ENCODE results near the gene POFUT2.
A peak's percentile ranks its signal among the peaks of the same experiment; 100 is the strongest.

POFUT2 gene

DNA sequence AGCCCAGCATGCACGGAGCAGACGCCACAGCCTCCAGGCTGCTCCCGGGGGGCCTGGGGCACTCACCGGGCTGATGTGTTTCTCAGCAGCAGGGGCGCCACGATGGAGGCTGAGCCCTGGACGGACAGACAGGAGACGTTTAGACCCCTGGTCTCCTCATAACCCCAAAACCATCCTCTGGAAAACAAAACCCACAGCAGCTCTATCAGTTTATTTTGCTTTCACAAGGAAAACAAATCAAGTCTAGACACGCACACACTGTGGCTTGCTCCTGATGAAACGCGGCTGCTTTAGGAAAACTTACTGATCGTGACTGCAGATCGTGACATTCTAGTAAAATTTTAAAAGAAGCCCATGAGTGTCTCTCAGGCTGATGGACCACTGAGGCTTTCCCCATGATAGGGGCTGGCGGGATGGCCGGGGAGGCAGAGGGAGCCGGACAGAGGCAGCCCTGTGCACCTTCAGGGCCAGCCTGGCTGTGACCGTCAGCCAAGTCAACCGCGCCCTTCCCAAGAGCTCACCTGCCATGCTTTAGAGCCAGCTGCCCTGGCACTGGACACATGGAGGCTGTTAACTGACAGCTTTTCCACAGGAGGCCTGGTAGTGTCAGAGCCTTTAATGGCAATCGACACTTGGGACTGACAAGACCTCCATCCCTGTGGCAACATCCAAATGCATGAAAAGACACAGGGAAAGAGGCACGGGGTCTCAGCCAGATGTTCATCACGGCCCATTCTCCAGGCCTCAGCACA lies 5.2 kb downstream of the POFUT2 start:
- DNase-seq (ENCODE audit: low read depth) = no peak

- DNase-seq (ENCODE audit: low read depth) = no peak
Observed at GRCh38 chr21:45281411-45282282, 6.0 kb downstream of the POFUT2 start.

DNA sequence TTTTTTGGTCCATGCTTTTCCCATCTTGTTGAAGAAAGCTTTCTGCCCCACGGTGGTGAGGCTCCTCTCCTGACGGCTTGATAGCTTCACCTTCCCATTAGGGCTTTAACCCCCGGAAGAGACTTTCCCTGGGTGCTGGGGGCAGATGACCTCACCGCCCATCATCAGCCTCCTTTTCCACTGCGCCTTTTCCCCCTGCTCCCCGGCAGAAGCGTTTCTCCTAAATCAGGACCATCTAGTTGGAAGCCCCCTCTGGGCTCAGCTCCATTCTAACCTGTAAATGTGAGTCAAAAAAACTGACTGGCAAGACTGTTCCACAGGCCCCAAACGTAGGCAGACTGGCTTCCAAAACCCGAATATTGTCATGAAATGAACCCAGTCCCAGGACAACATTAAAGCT lies 6.7 kb downstream of the POFUT2 start:
- DNase-seq (ENCODE audit: low read depth) = no peak

- no peak for DNase-seq (ENCODE audit: low read depth)
Observed at GRCh38 chr21:45280178-45280821, 7.4 kb downstream of the POFUT2 start.

GRCh38 chr21:45279446-45280177 lies 8.1 kb downstream of the POFUT2 start:
- no peak for DNase-seq (ENCODE audit: low read depth)

DNA sequence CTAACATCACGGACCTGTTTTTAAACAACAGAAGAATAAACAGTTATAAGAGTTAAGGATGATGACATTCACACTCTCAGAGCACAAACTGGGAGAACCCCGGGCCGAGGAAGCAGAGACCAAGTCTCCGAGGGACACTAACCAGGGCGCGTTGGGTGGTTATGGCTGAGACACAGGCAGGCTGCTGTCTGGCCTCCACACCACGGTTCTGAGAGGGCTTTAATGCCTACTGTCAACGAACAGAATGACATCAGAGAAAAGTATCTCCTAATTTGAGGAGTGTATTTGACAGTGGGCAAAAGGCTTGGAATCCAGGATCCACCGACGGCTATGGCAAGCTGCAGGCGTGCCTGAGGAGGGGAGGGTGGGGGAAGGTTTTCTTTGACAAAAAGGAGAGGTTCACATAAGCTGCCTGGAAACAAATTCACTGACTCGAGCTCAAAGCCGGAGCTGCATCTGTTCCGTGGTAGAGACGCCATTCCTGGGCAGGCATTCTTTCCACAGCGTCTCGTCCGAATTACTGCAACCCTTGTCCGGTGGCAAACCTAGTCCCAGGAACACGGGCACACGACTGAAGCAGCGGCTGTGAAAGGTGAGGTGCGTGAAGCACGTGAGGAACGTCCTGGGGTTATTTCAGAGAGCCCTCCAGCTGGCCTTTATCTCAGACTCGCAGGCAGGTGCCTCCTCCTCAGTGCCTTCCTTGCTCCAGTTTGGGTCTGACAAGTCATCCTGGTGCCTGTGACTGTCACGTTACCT lies 9.4 kb downstream of the POFUT2 start:
- DNase-seq (ENCODE audit: low read depth) = no peak

DNA sequence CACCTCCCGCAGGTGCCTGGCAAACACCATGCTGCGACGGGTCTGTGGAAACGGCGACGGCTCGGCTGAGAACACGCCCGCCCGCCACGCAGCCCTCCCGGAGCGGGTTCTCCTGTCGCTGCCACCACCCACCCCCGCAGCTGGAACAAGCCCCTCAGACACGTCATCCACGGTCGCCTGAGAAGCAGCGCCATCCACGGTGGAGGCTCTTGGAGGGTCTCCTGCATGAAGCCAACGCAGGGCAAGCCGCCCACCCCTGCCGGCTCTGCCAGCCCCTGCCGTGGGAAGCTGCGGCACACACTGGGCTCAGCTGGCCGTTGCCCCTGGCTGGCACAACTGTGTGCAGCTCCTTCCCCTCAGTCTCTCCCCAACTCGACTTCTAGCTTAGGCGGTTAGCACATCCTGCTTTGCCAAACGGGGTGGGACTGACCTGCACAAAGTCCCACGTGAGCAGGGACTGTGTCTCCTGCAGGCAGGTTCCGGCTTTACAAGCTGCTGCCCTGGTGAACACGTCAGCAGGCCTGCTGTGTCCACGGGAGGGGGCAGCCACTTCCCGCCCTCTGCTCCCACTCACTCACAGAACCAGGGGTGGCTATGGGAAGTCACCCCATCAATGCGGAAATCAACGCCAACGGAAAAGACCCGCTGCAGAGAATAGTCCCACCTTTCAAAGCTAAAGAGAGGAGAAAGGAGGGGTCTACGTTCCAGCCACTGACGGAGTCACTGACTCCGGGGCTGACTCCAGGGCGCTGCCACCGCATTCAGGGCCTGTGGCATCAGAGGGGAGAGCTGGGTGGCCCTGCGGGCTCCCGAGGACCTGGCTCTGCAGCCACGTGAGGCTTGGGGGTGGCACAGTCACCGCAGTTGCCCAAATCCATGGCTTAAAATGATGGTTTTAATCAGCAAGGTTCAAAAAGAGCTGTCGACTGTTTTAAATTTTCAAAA lies 10.3 kb downstream of the POFUT2 start:
- no peak for DNase-seq (ENCODE audit: low read depth)

GRCh38 chr21:45276596-45276995 lies 11.1 kb downstream of the POFUT2 start:
- no peak for DNase-seq (ENCODE audit: low read depth)

DNA sequence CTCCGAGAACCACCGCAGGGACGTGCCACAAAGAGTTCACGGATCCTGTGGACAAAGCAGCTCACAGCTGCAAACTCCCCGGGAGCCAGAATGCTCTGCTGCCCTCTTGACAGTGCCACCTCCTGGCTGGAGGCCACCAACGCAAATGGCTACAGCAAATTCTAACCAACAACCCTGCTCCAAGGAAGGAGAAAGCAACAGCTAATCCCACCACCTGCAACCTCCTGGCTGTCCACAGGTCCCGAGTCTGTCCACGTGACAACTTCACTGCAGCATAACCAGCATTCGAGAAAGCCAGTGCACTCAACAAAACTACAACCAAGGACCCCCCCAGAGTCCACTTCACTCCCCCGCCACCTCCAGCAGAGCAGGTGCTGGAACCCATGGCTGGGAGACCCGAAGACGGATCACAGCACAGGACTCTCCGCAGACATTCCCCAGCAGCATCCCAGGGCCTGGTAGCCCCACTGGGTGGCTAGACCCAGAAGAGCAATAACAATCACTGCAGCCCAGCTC lies 17.3 kb downstream of the POFUT2 start:
- no peak for DNase-seq (ENCODE audit: low read depth)

DNA sequence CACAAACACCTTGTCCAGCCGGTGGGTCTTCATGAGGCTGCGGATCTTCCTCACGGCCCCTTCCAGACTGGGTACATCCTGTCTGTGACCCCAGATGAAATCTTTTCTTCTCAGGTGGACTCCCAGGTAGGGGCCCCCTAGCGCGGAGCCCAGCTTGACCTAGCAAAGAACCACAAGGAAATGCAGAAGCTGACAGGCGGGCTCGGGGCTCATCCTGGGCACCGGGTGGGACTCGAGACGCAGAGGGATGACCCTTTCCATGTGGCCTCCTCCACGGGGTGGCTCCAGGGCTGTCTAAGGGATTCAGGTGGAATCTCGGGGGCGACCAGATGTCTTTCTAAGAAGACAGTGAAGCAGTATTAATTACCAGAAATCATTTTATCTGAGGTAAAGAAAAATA lies 17.8 kb downstream of the POFUT2 start:
- no peak for DNase-seq (ENCODE audit: low read depth)

GRCh38 chr21:45267390-45267760 lies 20.3 kb downstream of the POFUT2 start:
- DNase-seq (ENCODE audit: low read depth) = no peak

DNA sequence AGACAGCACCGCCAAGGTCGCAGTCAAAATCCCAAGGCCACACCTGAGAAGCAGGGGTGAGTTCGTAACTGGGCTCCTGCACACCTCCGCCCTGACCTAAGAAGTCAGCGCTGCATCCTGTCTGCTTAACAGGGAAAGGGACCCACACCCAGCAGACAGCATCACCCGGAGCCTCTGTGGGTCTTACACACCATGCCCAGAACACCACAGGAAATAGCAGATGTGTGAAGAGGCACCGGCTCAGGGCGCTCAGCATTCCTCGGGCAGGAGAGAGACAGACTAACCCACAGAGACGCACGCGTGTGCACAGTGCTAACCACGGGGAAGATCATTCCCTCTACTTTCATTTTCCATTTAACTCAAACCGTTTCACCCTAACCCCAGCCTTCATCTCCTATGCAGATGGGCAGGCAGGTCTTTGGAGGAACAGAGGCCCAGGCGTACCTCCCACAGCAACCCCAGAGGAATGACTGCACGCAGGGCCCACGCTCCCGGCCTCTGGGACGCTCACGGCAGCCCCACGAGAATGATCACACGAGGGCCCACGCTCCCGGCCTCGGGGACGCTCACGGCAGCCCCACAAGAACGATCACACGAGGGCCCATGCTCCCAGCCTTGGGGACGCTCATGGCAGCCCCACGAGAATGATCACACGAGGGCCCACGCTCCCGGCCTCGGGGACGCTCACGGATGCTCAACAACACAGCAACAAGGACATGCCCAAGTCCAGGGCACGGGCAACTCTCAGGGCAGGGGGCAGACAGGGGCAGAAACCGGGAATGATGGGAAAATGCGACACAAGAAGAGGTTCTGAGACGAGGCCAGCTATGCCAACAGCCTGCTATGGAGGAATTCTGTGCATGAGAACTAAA lies 20.9 kb downstream of the POFUT2 start:
- DNase-seq (ENCODE audit: low read depth) = no peak

GRCh38 chr21:45265721-45266517 lies 21.8 kb downstream of the POFUT2 start:
- DNase-seq (ENCODE audit: low read depth) = no peak

GRCh38 chr21:45264912-45265515 lies 22.7 kb downstream of the POFUT2 start:
- DNase-seq (ENCODE audit: low read depth) = no peak

- DNase-seq (ENCODE audit: low read depth) = no peak
Observed at GRCh38 chr21:45264146-45264911, 23.4 kb downstream of the POFUT2 start.

DNA sequence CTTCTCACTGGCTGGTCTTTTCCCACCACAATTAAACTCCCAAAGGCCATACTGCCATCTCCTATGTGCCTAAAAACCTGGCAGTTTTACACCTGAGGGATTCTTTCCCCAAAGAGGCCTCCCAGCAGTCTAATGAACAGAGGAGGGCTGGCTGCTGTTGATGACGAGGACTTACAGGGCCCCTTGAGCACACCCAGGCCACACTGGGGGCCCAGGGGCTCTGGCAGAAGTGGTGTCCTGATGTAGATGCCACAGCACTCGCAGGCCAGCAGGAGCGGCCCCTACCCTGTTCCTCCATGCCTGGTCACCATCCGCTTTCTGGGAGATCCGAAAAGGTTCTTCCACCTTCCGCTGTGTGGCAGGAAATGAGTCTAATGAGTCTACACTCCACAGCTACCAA lies 24.2 kb downstream of the POFUT2 start:
- DNase-seq (ENCODE audit: low read depth) = no peak

DNA sequence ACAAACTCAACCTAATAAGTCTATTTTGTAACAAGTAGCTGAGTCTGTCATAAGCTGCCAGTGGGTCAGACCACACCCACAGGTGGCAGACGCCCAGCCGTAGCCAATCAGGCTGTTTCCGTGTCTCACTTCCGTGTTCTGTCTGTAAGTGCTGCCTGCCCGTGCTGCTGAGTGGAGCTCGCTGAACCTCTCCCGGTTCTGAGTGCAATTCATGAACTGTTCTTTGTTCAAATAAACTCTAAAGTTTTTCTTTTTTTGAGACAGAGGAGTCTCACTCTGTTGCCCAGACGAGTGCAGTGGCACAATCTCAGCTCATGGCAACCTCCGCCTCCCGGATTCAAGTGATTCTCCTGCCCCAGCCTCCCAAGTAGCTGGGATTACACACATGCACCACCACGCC lies 25.1 kb downstream of the POFUT2 start:
- peak; percentile 23 for DNase-seq (ENCODE audit: low read depth)
